GM18499 (cell line): ENCODE measurements around the gene TMC5.
"Not testable (repeated sequence)": the region's sequence is repeated elsewhere in the genome, so short reads cannot be mapped to it uniquely, and the experiment has no call there.

ENCODE experiments used
- ATAC-seq: cut with Tn5 transposase; IDR thresholded peaks from one replicate; pipeline ENCODE4 v1.9.1; 2021; ENCODE audit warnings: moderate number of reproducible peaks; ENCODE audit not compliant: insufficient read depth, unreplicated experiment

The TMC5 gene

DNA sequence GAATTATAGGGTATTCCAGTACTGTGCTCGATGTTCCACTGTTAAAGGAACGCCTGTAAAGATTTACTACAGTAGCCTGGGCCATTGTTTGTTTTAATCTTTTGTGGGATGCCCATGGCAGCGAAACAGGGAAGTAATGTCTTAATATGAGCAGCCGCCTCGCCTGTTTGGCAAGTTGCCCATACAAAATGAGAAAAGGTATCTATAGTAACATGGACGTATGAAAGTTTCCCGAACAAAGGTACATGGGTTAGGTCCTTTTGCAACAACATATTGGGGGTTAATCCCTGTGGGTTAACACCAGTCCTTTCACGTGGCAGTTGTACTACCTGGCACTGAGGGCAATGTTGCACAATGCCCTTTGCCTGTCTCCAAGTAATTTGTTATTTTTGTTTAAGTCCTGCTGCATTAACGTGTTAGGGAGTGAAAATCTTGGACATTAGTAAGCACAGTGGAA is 21.1 kb upstream of the TMC5 start:
- no peak for ATAC-seq

GRCh38 chr16:19397373-19397772 is 20.3 kb upstream of the TMC5 start:
- ATAC-seq, result not testable (repeated sequence)

- no peak for ATAC-seq
Observed at GRCh38 chr16:19400711-19401110, 17.0 kb upstream of the TMC5 start.

GRCh38 chr16:19406891-19407491 is 10.7 kb upstream of the TMC5 start:
- no peak for ATAC-seq

GRCh38 chr16:19410435-19411171 is 7.1 kb upstream of the TMC5 start:
- no peak for ATAC-seq

- no peak for ATAC-seq
Observed at GRCh38 chr16:19411298-19411697, 6.4 kb upstream of the TMC5 start.

GRCh38 chr16:19412055-19412454 is 5.6 kb upstream of the TMC5 start:
- not testable (repeated sequence) for ATAC-seq

- ATAC-seq, result no peak
Observed at GRCh38 chr16:19415461-19415860, 2.2 kb upstream of the TMC5 start.

DNA sequence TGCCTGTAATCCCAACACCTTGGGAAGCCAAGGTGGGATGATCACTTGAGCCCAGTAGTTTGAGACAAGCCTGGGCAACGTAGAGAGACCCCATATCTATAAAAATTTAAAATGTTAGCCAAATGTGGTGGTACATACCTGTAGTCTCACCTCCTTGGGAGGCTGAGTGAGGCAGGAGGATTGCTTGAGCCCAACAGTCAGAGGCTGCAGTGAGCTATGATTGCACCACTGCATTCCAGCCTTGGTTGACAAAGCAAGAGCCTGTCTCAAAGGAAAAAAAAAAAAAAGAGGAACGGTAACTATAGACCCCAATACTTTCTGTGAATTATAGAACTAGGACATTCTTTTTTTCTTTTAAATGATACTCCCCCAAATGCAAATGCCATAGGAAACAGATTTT is 1.8 kb upstream of the TMC5 start:
- ATAC-seq, result no peak

- ATAC-seq, result no peak
Observed at GRCh38 chr16:19418200-19418599, 517 bp downstream of the TMC5 start.

GRCh38 chr16:19419698-19420075 is 2.0 kb downstream of the TMC5 start:
- ATAC-seq, result no peak

DNA sequence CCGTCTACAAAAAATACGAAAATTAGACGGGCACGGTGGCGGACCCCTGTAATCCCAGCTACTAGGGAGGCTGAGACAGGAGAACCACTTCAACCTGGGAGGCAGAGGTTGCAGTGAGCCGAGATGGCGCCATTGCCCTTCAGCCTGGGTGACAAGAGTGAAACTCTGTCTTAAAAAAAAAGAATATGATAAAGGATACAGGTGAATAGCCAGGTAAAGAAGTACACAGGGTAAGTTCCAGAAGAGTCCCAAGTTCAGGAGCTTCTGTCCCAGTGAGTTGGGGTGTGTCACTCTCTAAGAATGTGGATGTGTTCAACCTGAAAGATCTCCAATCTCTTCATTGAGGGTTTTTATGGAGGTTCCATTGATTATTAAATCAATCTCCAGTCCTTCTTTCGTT is 6.8 kb downstream of the TMC5 start:
- ATAC-seq, result no peak

GRCh38 chr16:19430345-19430744 is 12.7 kb downstream of the TMC5 start:
- no peak for ATAC-seq

DNA sequence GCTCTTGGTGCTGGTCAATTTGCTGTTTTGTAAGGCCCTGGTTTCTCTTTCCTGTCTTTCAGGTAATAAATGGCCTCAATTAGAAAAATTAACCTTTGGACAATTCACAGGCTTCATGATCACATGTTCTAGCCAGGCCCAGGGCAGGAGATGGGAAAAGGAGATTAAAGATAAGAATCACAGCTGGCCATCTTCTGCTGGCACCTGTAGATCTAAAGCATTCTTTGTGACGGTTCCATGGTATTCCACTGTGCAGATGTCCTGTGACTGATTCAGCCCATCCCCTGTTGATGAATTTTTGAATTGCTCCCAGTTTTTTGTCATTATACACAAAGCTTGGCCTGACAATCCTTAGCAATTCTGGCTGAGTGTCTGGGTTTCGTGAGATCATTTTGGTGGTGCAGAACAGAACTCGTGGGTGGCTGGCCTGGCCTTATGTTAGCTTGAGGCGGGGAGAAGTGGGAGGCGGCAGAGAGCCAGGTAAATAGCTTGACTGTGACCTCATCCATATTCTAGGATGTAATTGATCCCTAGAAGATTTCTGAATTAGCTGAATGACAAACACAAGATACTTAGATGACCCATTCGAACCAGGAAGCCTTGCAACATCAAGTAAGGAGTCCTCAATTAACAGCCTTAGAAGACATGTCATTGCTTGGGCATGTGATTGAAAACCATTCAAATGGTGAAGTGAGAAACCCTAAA is 14.1 kb downstream of the TMC5 start:
- no peak for ATAC-seq

GRCh38 chr16:19432429-19432828 is 14.7 kb downstream of the TMC5 start:
- ATAC-seq, result no peak

DNA sequence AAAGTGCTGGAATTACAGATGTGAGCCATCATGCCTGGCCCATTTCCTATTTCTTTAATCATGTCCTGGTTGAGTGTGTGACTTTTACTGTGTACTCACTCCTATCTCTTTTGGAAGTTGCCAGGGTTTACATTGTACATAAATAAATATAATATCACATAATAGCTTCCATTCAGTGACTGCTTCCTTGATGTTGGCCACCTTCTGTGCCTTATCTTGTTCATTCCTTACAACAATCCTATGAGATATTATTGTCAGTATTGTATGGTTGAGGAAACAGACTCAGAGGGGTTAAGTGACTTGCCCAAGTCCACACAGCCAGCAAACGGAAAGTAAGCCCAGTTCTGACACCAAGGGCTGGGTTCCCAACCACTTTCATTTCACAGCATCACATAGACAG is 16.9 kb downstream of the TMC5 start:
- ATAC-seq, result no peak

DNA sequence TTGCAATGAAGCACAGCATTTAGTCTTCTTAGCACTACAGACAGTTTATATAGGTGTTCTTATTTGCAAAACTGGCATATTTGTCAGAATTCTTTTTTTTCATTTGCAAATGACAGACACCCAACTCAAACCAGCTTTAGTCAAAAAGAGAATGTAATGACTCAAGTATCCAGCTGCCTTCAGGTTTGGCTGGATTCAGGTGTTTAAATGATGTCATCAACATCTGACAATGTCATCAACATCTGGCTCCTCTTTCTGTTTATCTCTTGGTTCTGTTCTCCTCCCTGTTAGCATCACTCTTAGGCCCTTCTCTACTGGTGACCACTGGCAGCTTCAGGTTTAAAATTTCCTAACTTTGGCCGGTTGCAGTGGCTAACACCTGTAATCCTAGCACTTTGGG is 18.9 kb downstream of the TMC5 start:
- ATAC-seq, result no peak

DNA sequence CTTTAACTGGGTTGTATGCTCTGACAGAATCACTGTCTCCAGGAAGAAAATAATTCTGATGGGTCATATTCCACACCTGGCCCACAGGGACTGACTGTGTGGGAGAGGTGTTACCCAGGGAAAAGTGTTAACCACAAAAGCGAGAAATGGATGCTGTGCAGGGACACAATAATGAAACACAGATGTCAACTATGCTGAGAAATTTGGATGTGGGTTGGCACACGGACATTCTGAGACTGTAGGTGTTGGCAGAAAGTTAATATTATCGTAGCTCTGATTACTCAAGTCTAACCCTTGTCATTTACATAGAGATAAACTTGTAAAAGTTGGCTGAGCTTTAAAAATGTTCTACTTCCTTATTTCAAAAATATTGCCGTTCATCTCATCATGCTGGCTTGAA is 19.6 kb downstream of the TMC5 start:
- no peak for ATAC-seq

DNA sequence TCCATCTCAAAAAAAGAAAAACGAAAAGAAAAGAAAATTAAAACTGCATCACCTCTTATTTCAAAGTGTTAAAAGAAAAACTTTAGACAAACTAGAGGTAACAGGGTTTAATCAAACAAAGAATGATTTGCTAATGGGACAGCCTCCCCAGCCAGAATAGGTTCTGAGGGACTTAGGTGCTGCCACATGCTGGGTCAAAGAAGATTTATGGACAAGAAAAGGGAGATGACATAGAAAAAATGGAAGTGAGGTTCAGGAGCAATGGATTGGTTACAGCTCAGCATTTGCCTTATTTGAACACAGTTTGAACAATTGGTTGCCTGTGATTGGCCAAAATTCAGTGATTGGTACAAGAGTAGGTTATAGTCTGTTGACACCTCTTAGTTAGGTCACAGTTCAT is 21.1 kb downstream of the TMC5 start:
- no peak for ATAC-seq

- no peak for ATAC-seq
Observed at GRCh38 chr16:19439483-19439882, 21.8 kb downstream of the TMC5 start.

GRCh38 chr16:19443659-19444058 is 26.0 kb downstream of the TMC5 start:
- no peak for ATAC-seq
